ENCODE results near the gene ABCB11.

ABCB11 gene

GRCh38 chr2:169006665-169007064 lies 24.5 kb downstream of the ABCB11 start:
- DNase-seq: no peak

GRCh38 chr2:169005994-169006393 lies 25.1 kb downstream of the ABCB11 start:
- no peak for DNase-seq

GRCh38 chr2:169005080-169005598 lies 26.0 kb downstream of the ABCB11 start:
- no peak for DNase-seq

- DNase-seq: no peak
These were observed 28.9 kb downstream of the ABCB11 start for GRCh38 chr2:169002161-169002738.

GRCh38 chr2:169001116-169001815 lies 29.9 kb downstream of the ABCB11 start:
- DNase-seq: no peak

- no peak for DNase-seq
These were observed 31.4 kb downstream of the ABCB11 start for GRCh38 chr2:168999668-169000213.

- DNase-seq: no peak
These were observed 32.4 kb downstream of the ABCB11 start for GRCh38 chr2:168998609-168999211.

GRCh38 chr2:168997794-168998193 lies 33.3 kb downstream of the ABCB11 start:
- DNase-seq: no peak

GRCh38 chr2:168997118-168997521 lies 34.0 kb downstream of the ABCB11 start:
- no peak for DNase-seq

GRCh38 chr2:168995744-168996143 lies 35.4 kb downstream of the ABCB11 start:
- DNase-seq: no peak

GRCh38 chr2:168993538-168993937 lies 37.6 kb downstream of the ABCB11 start:
- DNase-seq: no peak

- DNase-seq: no peak
These were observed 38.4 kb downstream of the ABCB11 start for GRCh38 chr2:168992591-168993349.

GRCh38 chr2:168992026-168992425 lies 39.1 kb downstream of the ABCB11 start:
- no peak for DNase-seq

- no peak for DNase-seq
These were observed 42.4 kb downstream of the ABCB11 start for GRCh38 chr2:168988755-168989154.

- no peak for DNase-seq
These were observed 44.7 kb downstream of the ABCB11 start for GRCh38 chr2:168986398-168986943.

- DNase-seq: no peak
These were observed 49.5 kb downstream of the ABCB11 start for GRCh38 chr2:168981651-168982050.

- no peak for DNase-seq
These were observed 52.7 kb downstream of the ABCB11 start for GRCh38 chr2:168978461-168978861.

- DNase-seq: no peak
These were observed 53.5 kb downstream of the ABCB11 start for GRCh38 chr2:168977608-168978007.

- DNase-seq: peak in 1 of 2 experiments; percentile 19
These were observed 55.0 kb downstream of the ABCB11 start for GRCh38 chr2:168976034-168976654.

GRCh38 chr2:168974428-168974827 lies 56.7 kb downstream of the ABCB11 start:
- DNase-seq: peak in 1 of 2 experiments; percentile 32

GRCh38 chr2:168971261-168971660 lies 59.9 kb downstream of the ABCB11 start:
- no peak for DNase-seq

GRCh38 chr2:168970711-168971233 lies 60.4 kb downstream of the ABCB11 start:
- no peak for DNase-seq

Data from NCI-H1930 (cell line).